IPS-15b (cell line): ENCODE results near the gene SIKE1.

Experiments used
- H3K27me3 ChIP-seq: one replicate; pipeline ENCODE4 v1.6.1; 2013; ENCODE audit warnings: low read length; ENCODE audit not compliant: control insufficient read depth, insufficient read depth
- H3K36me3 ChIP-seq: one replicate; pipeline ENCODE4 v1.6.1; 2013; ENCODE audit warnings: low read length; ENCODE audit not compliant: control insufficient read depth, insufficient read depth
- H3K4me1 ChIP-seq: one replicate; pipeline ENCODE4 v1.6.1; 2013; ENCODE audit warnings: mild to moderate bottlenecking, low read length; ENCODE audit not compliant: control insufficient read depth, insufficient read depth
- H3K4me3 ChIP-seq: one replicate; pipeline ENCODE4 v1.5.1; 2013; ENCODE audit warnings: low read depth, low read length
- H3K9ac ChIP-seq: one replicate; pipeline ENCODE4 v1.6.1; 2013; ENCODE audit warnings: low read depth, mild to moderate bottlenecking, low read length
- H3K9me3 ChIP-seq: one replicate; pipeline ENCODE4 v1.6.1; 2013; ENCODE audit warnings: mild to moderate bottlenecking, low read length; ENCODE audit not compliant: control insufficient read depth, insufficient read depth

Gene SIKE1

DNA sequence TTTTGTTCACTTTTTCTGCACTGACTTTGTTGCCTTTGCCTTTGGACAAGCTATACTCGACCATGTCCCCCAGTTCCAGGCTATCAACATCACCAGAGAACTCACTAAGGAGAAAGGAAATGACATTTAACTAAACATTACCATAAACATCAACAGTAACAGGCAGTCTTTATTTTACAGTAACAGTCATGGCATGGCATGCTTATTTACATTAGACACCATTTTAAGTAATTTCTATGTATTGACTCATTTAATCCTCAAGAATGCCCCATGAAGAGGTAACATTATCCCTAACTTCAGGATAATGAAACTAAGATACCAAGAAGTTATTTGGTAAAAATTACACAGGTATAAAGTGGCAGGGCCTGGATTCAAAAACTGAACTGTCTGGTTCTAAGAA is 55.3 kb downstream of the SIKE1 start:
- no peaks in the 10 kb centered on the region for H3K4me1 ChIP-seq
- no peaks in the 10 kb centered on the region for H3K27me3 ChIP-seq
- no peak overlapping the region for H3K9ac ChIP-seq
- H3K4me3 ChIP-seq = no peak overlapping the region
- no peaks in the 10 kb centered on the region for H3K9me3 ChIP-seq
- peaks cover 57% of the 10 kb centered on the region for H3K36me3 ChIP-seq

DNA sequence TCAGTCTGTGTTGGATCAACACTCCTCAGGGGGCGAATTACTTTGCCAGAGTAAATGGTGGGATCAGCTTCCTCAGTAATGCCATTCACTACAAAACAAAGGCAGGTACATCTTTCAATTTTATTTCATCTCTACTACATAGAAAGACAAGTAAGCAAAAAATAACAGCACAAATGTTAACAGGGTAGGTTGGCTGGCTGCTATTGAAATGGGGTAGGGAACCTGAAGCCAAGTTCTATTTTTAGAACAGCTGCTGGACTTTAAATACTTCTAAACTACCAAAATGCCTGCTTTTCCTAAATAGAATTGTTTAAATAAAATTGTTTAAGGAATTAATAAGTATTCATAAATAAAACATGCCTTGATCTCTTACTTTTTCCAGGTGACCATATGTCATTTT is 56.6 kb downstream of the SIKE1 start:
- H3K4me1 ChIP-seq = no peaks in the 10 kb centered on the region
- no peak overlapping the region for H3K9ac ChIP-seq
- H3K36me3 ChIP-seq = peaks cover 56% of the 10 kb centered on the region
- no peaks in the 10 kb centered on the region for H3K9me3 ChIP-seq
- no peaks in the 10 kb centered on the region for H3K27me3 ChIP-seq
- H3K4me3 ChIP-seq = no peak overlapping the region

- Histone ChIP-seq H3K4me3 (no peak overlapping the region), H3K9me3 (no peaks in the 10 kb centered on the region), H3K36me3 (peaks cover 59% of the 10 kb centered on the region), H3K4me1 (no peaks in the 10 kb centered on the region), H3K9ac (no peak overlapping the region), H3K27me3 (no peaks in the 10 kb centered on the region)
Observed at GRCh38 chr1:114723457-114723856, 57.0 kb downstream of the SIKE1 start.

- H3K4me1 ChIP-seq = no peaks in the 10 kb centered on the region
- no peaks in the 10 kb centered on the region for H3K27me3 ChIP-seq
- no peak overlapping the region for H3K4me3 ChIP-seq
- H3K9me3 ChIP-seq = no peaks in the 10 kb centered on the region
- no peak overlapping the region for H3K9ac ChIP-seq
- peaks cover 48% of the 10 kb centered on the region for H3K36me3 ChIP-seq
Observed at GRCh38 chr1:114720492-114720891, 60.0 kb downstream of the SIKE1 start.
